Measurements from ENCODE around the gene TMEFF2. TPM values are rescaled to one million over a fixed set of nuclear protein-coding genes. Genes with fewer than 3 reads are reported as not detected.

Gene TMEFF2
- total and polyA plus RNA-seq, 2 of the 4 experiments (the other 2 are of a cell fraction), result 1.3 to 3.0 TPM

GRCh38 chr2:191912764-191913163 lies 282.0 kb downstream of the TMEFF2 start:
- POLR2A ChIA-PET (ENCODE audit: unreplicated experiment), result no interaction called here
- no TSS peak for BruUV-seq (replicated peaks)
- Histone ChIP-seq H3K9me3 (ENCODE audit: control insufficient read depth, insufficient read depth, low read length) (no peaks in the 10 kb centered on the region), H3K18ac (ENCODE audit: low read depth, low read length) (no peak overlapping the region), H2BK5ac (ENCODE audit: low read depth, low read length, poor library complexity, severe bottlenecking) (no peak overlapping the region), H2BK20ac (ENCODE audit: low read depth, low read length) (no peak overlapping the region), H2BK120ac (ENCODE audit: low read depth, low read length) (no peak overlapping the region), H3K79me1 (ENCODE audit: low read depth in 1 of 2, low read length in 2 of 2) (no peaks in the 10 kb centered on the region), H4K5ac (ENCODE audit: low read depth, low read length) (no peak overlapping the region), H4K91ac (ENCODE audit: insufficient read depth, low read depth, low read length) (no peak overlapping the region), H3K9me1 (ENCODE audit: insufficient read depth, low read length) (no peaks in the 10 kb centered on the region), H3K9ac (ENCODE audit: low read depth, low read length) (no peak overlapping the region), H4K8ac (ENCODE audit: low read depth in 2 of 2, low read length in 2 of 2) (no peak overlapping the region), H3K4me2 (ENCODE audit: low read depth, low read length) (no peak overlapping the region), H3K27ac (ENCODE audit: insufficient read depth, low read length) (no peak overlapping the region), H3K14ac (replicated peaks; ENCODE audit: low read depth, low read length) (no peak overlapping the region), H2AK9ac (replicated peaks; ENCODE audit: low read depth, low read length, poor library complexity) (no peak overlapping the region), H3K4ac (ENCODE audit: low read depth, low read length) (no peak overlapping the region), H2AK5ac (ENCODE audit: low read depth, low read length) (no peak overlapping the region; the same call in 1 of the 2 replicates), H3K4me1 (ENCODE audit: control insufficient read depth, insufficient read depth, low read length) (no peaks in the 10 kb centered on the region), H2BK15ac (ENCODE audit: low read depth, low read length) (no peak overlapping the region), H3K36me3 (ENCODE audit: control insufficient read depth, insufficient read depth, low read length) (no peaks in the 10 kb centered on the region), H3K4me3 (ENCODE audit: insufficient read depth, low read depth, low read length) (no peak overlapping the region), H2AFZ (replicated peaks; ENCODE audit: low read length, poor library complexity) (no peak overlapping the region), H3K56ac (ENCODE audit: extremely low read depth, insufficient read depth, low read length) (no peak overlapping the region), H4K20me1 (ENCODE audit: insufficient read depth, low read length) (no peaks in the 10 kb centered on the region), H3K23ac (ENCODE audit: low read depth, low read length) (no peak overlapping the region), H3K27me3 (ENCODE audit: control insufficient read depth, insufficient read depth, low read length) (no peaks in the 10 kb centered on the region)
- no peak for ATAC-seq (ENCODE audit: low read depth)
- no peak for DNase-seq
- TF ChIP-seq CEBPB (IDR thresholded peaks at IDR 0.05; ENCODE audit: low read depth, low read length) (no peak), BHLHE40 (IDR thresholded peaks at IDR 0.05; ENCODE audit: low read depth, low read length) (no peak)
- dilution Hi-C loops (cut with HindIII; ENCODE audit: low sequenced_read_pairs, unreplicated experiment), result no loop called here
- no CpG with 5 or more reads among the region's 3 CpGs for WGBS, 2 experiments (ENCODE audit: extremely low coverage in 2 of 2, insufficient read length in 1 of 2)
- CTCF ChIA-PET, result no interaction called here
- in situ Hi-C loops (cut with MboI; ENCODE audit: low sequenced_read_pairs), result no loop called here
- intact Hi-C loops (cut with micrococcal nuclease), result no loop called here

Measured in IMR-90 (cell line).